Fibroblast of villous mesenchyme (primary cell): ENCODE measurements around the gene IL9R. TPM values are rescaled to one million over a fixed set of nuclear protein-coding genes. Genes with fewer than 3 reads are reported as not detected.
"Not testable (repeated sequence)": the region's sequence is repeated elsewhere in the genome, so short reads cannot be mapped to it uniquely, and the experiment has no call there.

ENCODE experiments used
- DNase-seq: peaks from one replicate; pipeline ENCODE4 v3.0.0-alpha.2; 2010; ENCODE audit warnings: low read depth
- H3K4me3 ChIP-seq: 2 replicates; pipeline ENCODE4 v1.5.1; 2011; ENCODE audit warnings: low read depth, mild to moderate bottlenecking, low read length
- total RNA-seq: library from RNA; depleted of rRNA; stranded (reverse); fragments of >200 nt; gene quantifications from 2 replicates; pipeline ENCODE4 v1.2.3, GENCODE V29; 2012

The IL9R gene
- total RNA-seq, 1 donor, result not detected

DNA sequence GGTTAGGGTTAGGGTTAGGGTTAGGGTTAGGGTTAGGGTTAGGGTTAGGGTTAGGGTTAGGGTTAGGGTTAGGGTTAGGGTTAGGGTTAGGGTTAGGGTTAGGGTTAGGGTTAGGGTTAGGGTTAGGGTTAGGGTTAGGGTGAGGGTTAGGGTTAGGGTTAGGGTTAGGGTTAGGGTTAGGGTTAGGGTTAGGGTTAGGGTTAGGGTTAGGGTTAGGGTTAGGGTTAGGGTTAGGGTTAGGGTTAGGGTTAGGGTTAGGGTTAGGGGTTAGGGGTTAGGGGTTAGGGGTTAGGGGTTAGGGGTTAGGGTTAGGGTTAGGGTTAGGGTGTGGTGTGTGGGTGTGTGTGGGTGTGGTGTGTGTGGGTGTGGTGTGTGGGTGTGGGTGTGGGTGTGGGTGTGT lies 33.0 kb downstream of the IL9R start:
- not testable (repeated sequence) for H3K4me3 ChIP-seq, DNase-seq

Other genes with a start within 250 kb of the IL9R start
- 45.7 and 58.7 TPM in 2 replicates for gene VAMP7, start 116.4 kb upstream of the IL9R start, total RNA-seq